Activated gamma-delta T cell (primary cell): ENCODE results near the gene STAT5B.

Experiments
- DNase-seq: peaks from one replicate; lab custom pipeline; 2025; lab: John Stamatoyannopoulos, UW

STAT5B gene

GRCh38 chr17:42285346-42286050, 9.3 kb upstream of the STAT5B start:
- DNase-seq = no peak

DNA sequence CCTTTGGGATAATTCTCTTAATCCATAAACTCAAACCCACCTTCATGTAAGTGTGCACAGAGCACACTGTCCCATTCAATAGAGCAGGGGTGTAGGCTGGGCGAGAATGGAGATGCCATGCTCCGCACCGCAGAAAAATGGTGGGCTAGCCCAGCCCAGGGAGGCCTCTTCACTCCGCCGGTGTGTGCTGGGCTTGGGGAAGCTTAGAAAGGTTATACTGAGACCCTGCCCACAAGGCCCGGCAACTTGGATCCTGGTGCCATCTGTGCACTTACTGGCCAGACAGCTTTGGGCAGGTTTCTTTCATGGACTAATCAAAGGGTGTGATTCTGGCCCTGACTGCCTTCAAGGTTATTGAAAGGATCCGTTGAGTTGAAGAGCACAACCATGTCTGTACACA, 8.4 kb upstream of the STAT5B start:
- no peak for DNase-seq

GRCh38 chr17:42284024-42284369, 7.8 kb upstream of the STAT5B start:
- DNase-seq = no peak

DNA sequence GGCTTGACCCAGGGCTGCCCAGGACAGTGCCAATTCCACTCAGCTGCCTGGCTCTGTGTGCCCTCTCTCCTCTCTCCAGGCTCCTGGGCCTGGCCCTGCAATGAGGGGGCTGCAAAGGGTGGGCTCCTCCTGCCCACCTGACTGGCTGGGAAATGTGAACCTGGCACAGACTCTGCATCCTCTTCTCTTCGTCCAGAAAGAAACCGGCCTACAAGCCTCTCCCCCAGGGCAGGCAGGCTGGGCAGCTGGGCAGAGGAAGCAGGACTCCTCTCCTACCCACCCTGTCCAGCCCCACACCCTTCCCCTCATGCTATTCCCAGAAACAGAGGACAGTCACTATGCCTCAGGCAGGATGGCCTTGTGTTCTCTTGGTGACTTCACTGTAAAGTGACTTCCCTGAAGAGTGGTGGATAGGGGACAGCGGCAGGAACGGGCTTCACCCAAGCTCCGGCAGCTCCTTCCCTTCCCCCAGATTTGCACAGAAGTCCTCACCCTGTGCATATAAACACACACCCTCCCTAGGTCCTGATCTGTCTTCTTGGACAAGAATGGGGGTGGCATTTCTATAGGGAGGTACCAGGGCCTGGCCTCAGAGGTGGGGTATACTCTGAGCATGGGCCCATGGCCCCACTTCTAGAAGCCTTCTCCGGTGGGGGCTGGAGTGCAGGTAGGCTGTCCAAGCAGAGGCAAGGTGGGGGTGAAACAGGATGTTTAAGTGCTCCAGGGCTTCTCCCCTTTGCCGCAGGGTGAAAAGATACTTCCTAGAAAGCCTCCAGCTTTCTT, 7.2 kb upstream of the STAT5B start:
- DNase-seq = no peak

GRCh38 chr17:42282478-42283080, 6.4 kb upstream of the STAT5B start:
- DNase-seq = no peak

GRCh38 chr17:42281571-42282096, 5.4 kb upstream of the STAT5B start:
- DNase-seq = no peak

- DNase-seq = no peak
Measured at GRCh38 chr17:42279776-42280630, 3.8 kb upstream of the STAT5B start.

DNA sequence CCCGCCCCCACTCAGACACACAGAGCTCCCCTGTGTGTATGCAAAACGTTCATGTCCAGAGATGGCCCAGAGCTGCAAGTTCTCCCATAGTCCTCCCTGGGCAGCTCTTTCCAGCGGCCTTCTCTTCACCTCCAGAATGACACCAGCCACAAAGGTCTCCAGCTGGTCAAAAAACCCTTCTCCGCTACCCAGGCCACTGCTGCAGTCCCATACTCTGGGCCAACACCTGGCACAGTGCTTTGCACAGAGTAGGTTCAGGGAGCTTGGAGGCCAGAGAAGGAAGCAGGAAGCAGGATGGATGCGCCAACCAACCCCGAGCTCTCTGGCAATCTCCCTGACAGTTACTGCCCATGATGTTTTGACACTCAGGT, 1.1 kb upstream of the STAT5B start:
- DNase-seq = no peak

GRCh38 chr17:42276609-42277341, 584 bp upstream of the STAT5B start:
- DNase-seq = no peak

- peak; percentile 50 for DNase-seq
Measured at GRCh38 chr17:42275527-42276358, 448 bp downstream of the STAT5B start.

DNA sequence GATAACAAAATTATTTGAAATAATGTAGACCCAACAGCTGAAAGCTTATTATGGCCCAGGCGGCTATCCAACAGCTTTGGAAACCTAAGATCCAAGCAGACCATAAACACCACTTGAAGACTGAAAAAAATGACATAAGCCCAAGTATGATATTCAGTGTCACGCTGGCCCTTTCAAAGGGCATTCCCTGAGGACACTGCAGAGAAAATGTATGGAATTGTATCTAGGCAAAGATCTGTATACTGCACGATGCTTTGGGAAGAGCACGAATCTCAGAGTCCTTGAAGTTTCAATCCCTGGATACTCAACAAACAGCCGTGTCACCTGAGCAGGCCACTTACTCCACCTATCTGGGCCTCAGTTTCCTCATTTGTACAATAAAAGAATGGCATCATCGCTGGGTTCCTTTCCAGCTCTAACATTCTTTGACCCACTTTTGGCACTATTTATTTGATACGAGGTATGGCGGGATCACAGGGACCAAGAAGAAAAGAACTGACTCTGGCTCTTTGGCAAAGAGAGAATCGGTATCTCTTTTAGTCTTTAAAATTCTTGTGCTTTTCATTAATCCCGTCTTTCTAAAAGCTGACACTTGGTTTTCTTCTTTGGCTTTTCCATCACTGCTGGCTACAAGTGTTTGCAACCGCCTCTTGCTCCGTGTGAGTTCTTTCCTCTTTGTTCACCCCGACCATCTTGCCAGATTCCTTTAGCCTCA, 1.2 kb downstream of the STAT5B start:
- no peak for DNase-seq

DNA sequence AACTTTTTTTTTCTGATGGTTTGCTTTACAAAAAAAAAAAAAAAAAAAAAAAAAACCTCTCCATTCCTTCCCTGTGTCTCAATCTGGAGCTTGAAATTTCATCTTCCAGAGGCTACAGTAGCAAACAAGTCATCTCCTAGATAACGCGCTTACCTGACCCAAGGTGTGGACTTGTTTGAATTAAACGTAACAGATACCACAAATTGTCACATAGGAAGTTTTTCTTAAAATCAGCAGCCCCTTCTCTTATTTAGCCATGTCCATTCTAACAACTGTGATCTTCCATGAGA, 2.0 kb downstream of the STAT5B start:
- no peak for DNase-seq

DNA sequence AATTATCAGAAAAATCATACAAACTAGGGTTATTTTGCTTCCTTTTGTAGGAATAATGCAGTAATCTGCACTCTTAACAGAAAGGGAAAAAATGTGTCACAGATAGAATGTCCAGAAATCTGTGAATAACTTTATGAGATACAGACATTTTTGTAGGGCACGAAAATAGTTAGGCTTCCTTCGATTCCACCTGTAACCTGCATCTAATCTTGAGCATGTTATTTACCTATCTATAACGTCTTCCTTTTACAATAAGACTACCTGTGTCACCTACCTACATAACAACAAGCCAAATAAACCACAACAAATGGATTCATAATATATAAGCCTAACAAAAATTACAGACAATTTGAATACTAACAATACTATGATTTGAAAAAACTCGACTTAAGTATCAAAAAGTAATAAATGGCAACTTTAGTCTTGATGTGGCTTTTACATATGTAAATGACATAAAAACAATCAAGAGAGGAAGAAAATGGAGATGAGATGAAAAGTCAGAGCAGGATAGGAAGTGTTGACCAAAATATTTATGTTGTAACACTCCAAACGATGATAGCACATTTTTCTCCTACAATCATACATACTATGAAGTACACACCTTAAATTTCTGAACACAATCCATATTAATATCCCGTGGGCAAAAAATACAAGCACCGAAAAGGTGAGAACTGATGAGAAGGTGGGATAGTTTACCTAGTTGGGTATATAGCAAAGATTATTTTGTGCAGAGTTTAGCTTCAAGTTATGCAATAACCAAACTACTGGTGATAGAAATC, 2.5 kb downstream of the STAT5B start:
- DNase-seq = no peak

DNA sequence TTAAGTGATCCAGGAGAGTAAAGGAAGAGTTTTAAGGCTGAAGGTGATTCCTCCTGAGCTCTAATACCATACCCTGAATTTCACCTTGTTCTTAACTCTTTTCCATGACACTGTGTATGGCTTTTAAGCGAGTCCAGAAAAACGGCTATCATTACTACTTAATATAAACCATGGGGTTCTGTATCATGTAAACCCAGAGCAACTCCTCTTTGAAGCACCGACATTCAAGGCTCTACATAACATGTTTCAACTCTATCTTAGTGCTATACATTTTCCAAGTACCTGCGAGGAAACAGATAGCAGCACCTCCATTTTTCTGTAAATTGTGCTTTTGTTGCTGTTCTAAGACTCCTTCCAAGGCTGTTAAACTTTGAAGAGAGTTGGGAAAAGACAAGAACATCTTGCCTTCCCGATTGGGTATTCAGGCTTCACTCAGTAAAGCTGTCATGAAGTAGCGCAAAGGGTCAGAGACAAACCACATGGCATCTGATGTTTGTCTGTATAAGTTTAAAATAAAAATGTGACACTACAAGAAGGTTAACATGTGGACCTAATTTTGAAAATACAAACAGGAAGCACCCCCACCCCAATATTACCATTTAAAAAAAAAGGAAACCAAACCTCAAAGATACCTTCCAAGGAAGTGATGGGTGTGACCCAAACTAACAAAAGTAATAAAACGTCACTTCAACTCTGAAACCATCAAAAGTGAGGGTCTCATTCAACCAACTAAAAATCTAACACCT, 3.9 kb downstream of the STAT5B start:
- DNase-seq = no peak

GRCh38 chr17:42271779-42272035, 4.5 kb downstream of the STAT5B start:
- no peak for DNase-seq

DNA sequence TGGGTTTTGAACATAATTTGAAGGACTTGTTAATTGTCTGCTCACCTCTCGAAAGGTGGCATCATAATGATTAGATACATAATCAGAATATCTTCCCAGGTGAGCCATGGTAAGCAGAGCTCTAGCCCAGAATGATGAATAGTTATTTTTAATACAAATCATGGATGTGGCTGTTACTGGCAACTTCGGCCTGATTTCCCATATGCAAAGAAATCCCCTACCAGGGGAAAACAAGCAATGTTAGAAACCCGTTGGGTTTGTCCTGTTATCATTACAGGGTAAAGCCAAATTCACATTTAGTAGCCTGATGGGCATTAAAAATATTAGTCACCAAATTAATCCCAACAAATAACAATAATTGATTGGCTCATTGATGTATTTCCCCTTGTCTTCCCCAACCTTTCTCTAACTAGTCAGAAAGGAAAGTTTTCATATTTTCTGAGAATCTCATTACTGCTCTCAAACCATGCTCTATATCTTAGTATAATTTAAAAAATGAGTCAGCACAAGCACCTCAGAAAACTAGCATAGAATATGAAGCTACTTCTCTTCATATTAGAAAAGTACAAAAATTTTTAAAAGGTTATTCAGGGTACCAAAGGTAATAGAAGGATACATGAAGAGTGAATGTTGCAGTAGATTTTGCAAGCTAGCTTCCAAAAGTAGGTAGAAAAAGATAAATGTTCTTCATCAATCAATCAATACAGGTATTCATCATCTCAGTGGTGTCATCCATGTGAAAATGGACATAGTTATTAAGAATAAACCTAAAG, 5.0 kb downstream of the STAT5B start:
- no peak for DNase-seq

- DNase-seq = no peak
Measured at GRCh38 chr17:42270596-42270995, 5.6 kb downstream of the STAT5B start.

DNA sequence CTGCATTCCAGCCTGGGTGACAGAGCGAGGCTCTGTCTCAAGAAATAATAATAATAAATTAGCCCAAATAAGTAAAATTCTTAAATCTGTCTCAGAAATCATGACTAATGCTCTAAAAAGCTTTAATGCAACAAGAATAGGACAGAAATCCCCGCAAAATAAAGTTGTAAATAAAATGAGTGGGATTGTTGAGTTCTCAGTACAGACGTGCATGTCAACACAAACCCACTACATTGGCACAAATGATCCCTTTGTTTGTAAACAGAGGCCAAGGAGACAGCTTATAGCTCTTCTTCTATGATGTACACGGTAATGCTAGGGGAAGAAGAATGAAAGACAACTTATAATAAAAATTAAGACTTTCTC, 6.0 kb downstream of the STAT5B start:
- DNase-seq = no peak
